Effector CD4-positive, alpha-beta T cell (primary cell): ENCODE measurements around the gene MYO18A.

ENCODE experiments used
- DNase-seq: peaks from one replicate; pipeline ENCODE4 v3.0.0-alpha.2; 2020

The MYO18A gene

GRCh38 chr17:29145289-29146073, 34.7 kb downstream of the MYO18A start:
- peak; percentile 65 for DNase-seq

GRCh38 chr17:29143894-29144293, 36.3 kb downstream of the MYO18A start:
- DNase-seq, result no peak

DNA sequence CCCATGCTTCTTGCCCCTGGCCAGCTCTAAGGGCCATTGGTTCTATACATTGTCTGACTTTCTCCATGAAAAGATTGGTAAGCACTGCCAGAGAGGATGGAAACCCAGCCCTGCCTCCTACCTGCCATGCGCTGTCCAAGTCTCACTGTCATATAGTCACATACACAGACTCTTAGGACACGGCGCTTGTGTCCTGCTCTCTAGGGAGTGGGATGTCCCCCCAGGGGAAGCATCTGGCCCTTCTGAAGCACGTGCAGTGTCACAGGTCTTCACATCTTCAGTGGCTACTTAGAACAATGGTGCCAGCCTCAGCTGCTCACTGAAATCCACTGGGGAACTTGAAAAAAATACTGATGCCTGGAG, 38.7 kb downstream of the MYO18A start:
- DNase-seq, result no peak

GRCh38 chr17:29140631-29141513, 39.3 kb downstream of the MYO18A start:
- DNase-seq, result peak; percentile 59

- peak; percentile 74 for DNase-seq
Measured at GRCh38 chr17:29140051-29140621, 40.1 kb downstream of the MYO18A start.

DNA sequence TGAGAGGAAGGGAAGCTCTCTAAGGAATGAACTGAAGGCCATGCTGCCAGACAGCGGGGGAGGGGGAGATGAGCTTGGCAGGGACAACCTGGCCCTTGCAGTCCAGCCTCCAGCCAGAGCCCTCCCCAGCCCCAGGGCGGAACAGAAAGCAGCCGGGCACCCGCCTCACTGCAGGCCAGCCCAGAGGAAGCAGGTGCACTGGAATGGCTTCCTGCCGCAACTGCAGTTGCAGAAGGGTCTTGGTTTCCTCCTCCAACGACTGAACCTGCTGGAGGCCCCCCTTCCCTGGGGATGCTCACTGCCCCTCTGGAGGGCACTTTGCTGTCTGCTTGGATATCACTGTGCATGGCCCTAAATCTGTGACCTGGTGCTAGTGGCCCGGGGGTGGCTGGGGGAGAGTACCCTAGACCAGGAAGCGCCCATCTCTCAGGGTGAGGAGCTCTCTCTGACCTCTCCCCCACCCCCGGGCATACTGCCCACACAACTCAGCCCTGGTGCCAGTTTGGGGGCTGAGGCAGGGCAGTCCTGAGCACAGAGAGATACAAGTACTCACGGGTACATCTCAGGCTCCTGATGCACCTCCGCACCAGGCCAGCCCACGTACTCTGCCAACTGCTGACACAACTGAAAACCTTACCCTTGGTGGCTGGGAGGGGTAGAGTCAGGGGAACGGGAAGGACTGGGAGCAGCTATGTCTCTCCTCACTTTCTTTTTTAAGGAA, 41.1 kb downstream of the MYO18A start:
- no peak for DNase-seq

DNA sequence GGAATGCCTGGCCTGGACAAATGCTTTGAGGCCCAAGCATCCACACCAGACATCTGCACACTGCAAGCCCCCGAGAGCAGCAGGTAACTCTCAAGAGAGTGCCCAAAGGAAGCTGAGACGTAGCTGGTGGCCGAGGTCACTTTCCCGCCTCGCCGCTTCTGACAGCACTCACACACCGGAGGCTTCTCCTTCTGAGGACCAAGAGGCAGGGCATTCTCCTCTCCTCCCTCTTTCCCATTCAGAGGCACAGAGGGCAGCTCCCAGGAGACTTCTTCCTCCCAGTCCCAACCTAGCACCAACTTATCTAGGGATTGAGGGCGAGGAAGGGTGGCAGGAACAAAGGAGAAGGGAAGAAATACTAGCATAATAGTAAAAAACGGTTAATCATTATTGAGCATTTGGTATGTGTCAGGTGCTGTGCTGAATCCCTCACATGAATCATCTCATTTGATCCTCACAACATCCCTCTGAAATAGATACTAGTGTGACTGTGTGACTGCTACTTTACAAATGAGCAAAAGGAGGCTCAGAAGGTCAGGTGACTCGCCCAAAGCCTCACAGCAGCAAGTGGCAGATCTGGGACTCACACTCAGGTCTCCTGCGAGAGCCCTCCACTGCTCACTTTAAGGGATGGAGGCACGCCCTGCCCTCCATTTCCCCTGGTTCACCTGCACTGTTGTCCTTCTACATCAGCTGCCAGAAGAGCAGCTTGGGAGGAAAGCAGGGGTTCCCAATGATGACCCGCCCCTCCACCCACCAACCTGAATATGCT, 41.8 kb downstream of the MYO18A start:
- DNase-seq, result peak; percentile 34

DNA sequence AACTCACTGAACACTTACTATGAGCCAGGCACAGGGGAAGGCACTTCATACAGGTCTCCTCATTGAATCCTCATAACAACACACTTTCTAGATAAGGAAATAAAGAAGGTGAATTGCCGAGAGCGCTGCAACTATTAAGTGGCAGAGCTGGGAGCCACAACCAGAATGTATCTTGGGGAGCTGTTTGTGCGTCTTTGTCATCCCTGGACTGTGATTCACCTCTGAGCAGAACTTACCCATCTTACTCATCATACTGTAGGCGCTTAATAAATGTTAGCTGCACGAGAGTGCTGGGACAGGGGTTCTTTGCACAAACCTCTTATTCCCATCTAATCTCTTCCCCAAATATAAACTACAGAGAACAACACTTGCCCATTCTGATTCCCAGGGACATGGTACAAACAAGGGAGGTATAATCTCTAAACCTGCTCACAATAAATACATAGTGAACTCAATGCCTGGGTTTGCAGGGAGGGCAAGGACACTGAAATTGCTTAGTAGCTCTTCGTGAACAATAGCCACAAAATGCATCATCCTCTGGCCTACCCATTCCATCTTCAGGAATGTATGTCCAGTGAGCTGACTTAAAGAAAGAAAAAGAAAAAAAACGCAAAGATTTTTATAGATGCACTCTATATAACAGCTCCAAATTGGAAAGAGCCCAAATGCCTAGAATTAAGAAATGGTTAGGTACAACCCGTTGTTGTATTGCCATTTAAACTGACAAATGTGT, 43.0 kb downstream of the MYO18A start:
- DNase-seq, result no peak

DNA sequence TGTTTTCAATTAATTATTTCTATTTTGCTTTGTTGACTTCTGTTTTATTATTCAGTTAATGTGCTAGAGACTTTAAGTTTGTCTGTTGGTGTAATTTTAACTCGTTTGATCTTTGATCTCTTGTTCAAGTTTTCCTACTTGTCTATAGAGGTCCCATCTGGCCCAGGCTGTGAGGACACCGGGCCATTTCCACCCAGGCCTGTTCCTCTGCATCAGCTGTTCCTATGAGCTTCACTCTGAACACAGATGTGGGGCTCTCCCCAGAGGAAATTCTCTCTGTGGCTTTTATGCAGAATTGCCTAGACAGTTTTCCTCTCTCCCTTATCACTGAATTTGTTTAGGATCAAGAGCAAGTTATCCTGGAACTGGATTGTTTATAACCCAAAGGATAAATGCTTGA, 44.7 kb downstream of the MYO18A start:
- no peak for DNase-seq

DNA sequence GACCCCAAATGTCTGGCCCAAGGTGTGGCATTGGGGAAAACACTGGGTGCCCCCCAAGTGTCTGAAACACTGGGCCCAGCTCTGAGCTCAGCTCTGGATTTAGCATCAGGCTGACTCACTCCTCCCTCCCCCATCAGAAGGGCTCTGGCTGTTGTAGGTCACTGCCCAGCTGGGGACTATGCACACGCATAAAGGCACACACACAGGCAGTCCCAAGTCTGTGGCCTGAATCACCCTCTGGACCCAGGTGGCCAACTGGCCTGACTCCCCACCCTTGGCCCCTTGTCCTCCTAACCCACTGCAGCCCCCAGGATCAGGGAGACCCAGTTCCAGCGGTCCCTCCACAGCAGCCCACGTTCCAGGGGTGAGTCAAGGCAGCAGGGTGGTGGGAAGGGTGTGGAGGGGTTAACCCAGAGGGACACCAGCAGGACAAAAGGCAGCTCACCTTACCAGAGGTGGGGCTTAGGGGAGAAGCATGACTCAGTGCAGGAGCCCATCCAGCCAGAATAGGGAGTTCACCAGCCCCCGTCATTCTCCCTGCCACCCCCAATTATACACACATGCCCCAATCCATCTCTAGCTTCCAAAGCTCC, 47.0 kb downstream of the MYO18A start:
- DNase-seq, result no peak

DNA sequence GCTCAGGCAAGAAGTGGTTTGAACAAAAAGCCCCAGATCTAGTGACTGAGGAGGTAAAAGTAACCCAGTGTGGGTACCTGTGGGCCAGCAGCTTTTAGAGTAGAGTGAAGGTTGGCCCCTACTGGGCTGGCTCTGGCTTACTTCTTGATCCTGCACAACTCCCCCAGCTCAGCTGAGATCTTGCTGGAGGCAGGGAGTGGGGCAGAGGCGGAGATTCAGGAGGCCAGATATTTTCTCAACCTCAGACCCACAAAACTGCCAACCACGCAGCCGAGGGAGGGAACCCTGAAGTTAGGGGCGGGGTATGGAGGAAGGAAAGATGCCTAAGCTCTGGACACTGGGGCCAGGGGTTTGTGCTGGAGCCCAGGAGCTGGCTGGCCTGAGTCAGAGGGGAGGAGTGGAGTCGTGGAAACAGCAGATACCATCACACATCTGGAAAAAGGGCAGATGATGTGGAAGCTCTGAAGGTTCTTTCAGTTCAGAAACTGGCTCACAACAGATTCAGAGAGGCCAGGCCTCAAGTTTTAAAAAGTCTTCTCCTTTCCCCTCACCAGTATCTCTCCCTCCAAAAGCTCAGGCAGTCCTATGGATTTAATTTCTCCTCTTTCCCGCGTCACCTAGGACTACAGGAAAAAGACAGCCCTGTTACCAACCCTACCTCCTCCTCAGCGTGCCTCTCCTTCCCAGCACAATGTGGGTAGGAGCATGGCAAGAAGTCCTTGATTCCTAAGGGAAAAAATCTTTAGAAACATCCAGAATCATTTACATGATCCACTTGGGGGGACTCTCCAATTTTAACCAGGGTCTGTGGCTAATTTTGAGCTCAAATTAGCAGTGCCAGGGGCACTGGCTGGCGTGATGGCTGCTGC, 48.1 kb downstream of the MYO18A start:
- DNase-seq, result no peak

DNA sequence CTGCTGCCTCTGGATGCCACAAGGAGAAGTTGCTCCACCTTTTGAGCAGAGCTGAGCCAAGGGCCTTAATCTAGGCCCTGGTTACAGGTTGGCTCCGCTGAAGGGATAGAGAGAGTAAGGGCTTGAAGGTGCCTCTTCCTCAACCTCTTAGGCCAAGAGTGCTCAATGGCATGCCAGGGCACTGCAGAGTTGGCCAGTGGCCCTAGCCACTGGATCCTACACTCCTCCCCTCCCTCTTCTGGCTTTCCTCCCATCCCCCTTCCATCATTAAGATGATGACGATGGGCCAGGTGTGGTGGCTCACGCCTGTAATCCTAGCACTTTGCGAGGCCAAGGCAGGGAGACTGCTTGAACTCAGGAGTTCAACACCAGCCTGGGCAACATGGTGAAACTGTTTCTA, 50.5 kb downstream of the MYO18A start:
- DNase-seq, result no peak

GRCh38 chr17:29127840-29128239, 52.4 kb downstream of the MYO18A start:
- no peak for DNase-seq

GRCh38 chr17:29126268-29126930, 53.8 kb downstream of the MYO18A start:
- DNase-seq, result no peak

DNA sequence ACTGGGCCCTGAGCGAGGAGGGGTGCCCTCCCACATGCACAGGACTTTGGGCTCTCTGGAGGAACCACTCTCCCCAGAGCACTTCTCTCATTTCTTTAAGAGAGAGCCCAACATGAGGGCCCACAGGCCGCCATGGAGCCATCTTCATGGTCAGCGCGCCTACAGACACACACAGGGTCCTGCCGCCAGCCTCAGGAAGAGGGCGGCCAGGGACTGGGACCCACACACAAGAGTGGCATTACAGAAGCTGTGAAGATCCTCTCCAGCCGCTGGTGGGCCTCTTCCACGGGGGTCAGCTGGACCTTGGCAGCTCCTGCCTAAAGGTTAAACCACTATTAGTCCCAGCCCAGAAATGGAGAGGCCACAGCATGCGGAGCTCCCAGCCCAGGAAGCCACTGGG, 54.5 kb downstream of the MYO18A start:
- DNase-seq, result no peak

GRCh38 chr17:29124925-29125273, 55.3 kb downstream of the MYO18A start:
- DNase-seq, result no peak

GRCh38 chr17:29124135-29124924, 55.9 kb downstream of the MYO18A start:
- DNase-seq, result no peak

GRCh38 chr17:29123111-29123510, 57.1 kb downstream of the MYO18A start:
- no peak for DNase-seq

DNA sequence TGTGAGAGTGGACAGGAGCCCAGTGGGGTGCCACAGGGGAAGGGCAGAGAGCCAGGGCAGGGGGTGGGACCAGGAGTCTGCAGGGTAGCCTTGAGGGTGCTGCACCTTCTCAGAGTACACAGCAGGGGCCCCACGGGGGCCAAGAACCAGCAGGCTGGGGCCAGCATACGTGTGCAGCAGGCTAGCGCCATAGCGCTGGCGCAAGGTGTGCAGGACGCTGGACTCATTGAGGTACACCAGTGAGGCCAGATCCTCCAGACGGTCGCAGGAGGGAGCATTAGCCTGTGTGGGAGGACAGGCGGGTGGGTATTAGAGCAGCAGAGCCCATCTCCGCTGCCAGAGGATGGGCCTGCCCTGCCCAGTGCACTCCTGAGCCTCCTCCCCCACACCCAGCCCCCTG, 58.8 kb downstream of the MYO18A start:
- DNase-seq, result no peak
